ENCODE data around the gene DDAH1. TPM values are rescaled to one million over a fixed set of nuclear protein-coding genes. Genes with fewer than 3 reads are reported as not detected.

The DDAH1 gene
- total and polyA plus RNA-seq, 2 of the 8 experiments (the other 6 are each of a cell fraction or from before 2014, with no cell fraction given) = 22.8 to 54.5 TPM

DNA sequence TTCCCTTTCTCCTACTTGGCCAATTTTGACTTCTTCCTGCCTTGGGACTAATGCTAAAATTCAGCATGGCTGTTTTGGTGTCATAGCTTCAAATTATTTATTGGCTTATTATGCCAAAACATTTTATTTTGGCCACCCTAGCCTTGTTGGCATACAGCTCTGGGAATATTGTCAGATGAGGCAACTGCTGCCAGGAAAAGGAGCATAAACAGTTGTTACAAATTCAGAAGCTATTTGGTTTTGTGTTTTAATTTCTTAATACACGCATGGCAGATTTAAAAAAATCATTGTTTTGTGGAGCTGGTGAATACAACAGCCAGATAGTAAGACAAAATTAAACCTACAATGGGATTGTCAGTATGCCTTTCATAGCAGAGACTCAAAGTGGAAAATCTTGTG lies 121.7 kb downstream of the DDAH1 start:
- peak overlapping the region; percentile 4 for H4K91ac ChIP-seq (replicated peaks; ENCODE audit: insufficient read length, low read length)
- H3K79me2 ChIP-seq (ENCODE audit: control insufficient read depth in 1 of 2, insufficient read depth in 2 of 2, low read length in 2 of 2) = no peaks in the 10 kb centered on the region
- no peaks in the 10 kb centered on the region for H3K27me3 ChIP-seq (replicated peaks in 1 of 4; ENCODE audit: control insufficient read depth in 3 of 4, extremely low read depth in 1 of 4, insufficient read depth in 3 of 4, low read length in 3 of 4)
- H3K18ac ChIP-seq (ENCODE audit: extremely low read depth, low read length) = 0 out of 2 replicates have a peak overlapping the region, but pooled peaks have one; percentile 4
- POLR2A ChIA-PET (ENCODE audit: partially characterized antibody) = interaction anchor here (0.8 to 1.6 kb wide), 4 partner anchors 10 to 242 kb away, joined by 3 to 15 read pairs (median 6); partner anchors contain the start of gene CCN1
- no peak overlapping the region for H4K8ac ChIP-seq (ENCODE audit: extremely low read depth, insufficient read depth, low read length)
- peak overlapping the region; percentile 96 for H2BK120ac ChIP-seq (replicated peaks; ENCODE audit: low read depth, low read length)
- no peak overlapping the region for H3K4ac ChIP-seq (replicated peaks; ENCODE audit: insufficient read length, low read depth, low read length)
- no peaks in the 10 kb centered on the region for H4K20me1 ChIP-seq (replicated peaks in 1 of 2; ENCODE audit: control insufficient read depth in 1 of 2, insufficient read depth in 2 of 2, low read length in 2 of 2)
- FAIRE-seq (no peak), DNase-seq (ENCODE audit: low read depth in 1 of 2, low spot score in 2 of 2) (no peak)
- no peak overlapping the region for H3K56ac ChIP-seq (replicated peaks; ENCODE audit: insufficient read length, low read depth, low read length)
- no peak overlapping the region for H3K4me2 ChIP-seq (ENCODE audit: insufficient read depth in 1 of 2, low read depth in 2 of 2, low read length in 2 of 2)
- no peak overlapping the region for H3K27ac ChIP-seq (ENCODE audit: low read depth, low read length)
- H4K5ac ChIP-seq (ENCODE audit: insufficient read length, low read depth, low read length) = peak overlapping the region; percentile 83
- 72% methylated on average over 1 of the region's 1 CpG; no CpG with 5 or more reads in 1 of the 2 experiments for WGBS, 2 experiments (ENCODE audit: extremely low coverage in 1 of 2, insufficient coverage in 1 of 2, insufficient read length in 1 of 2, insufficient replicate concordance in 2 of 2, low coverage in 1 of 2, low lambda C conversion rate in 2 of 2, missing lambda C conversion rate in 1 of 2)
- H2BK20ac ChIP-seq (ENCODE audit: low read length) = no peak overlapping the region; the same call in 1 of the 2 replicates
- H3K79me1 ChIP-seq (ENCODE audit: low read depth, low read length) = no peaks in the 10 kb centered on the region
- H3K14ac ChIP-seq (ENCODE audit: insufficient read length) = no peak overlapping the region
- H2BK15ac ChIP-seq (ENCODE audit: low read length) = no peak overlapping the region
- H3K23ac ChIP-seq (ENCODE audit: insufficient read length) = no peak overlapping the region
- H2BK5ac ChIP-seq (ENCODE audit: low read depth, low read length) = peak overlapping the region; percentile 76; the same call in 1 of the 2 replicates
- peaks cover 0 to 7% (median 2%) of the 10 kb centered on the region in 4 experiments; a peak in 3 of 7 replicates for H3K4me1 ChIP-seq (replicated peaks in 1 of 4; ENCODE audit: control insufficient read depth in 3 of 4, insufficient read depth in 4 of 4, low read length in 3 of 4)
- no peak overlapping the region for H3K9ac ChIP-seq (replicated peaks in 1 of 4; ENCODE audit: extremely low read depth in 1 of 4, low read depth in 3 of 4, low read length in 3 of 4)
- CTCF ChIA-PET (ENCODE audit: partially characterized antibody) = interaction anchor here (0.8 to 3.8 kb wide), 22 partner anchors 13 to 564 kb away, joined by 3 to 21 read pairs (median 6); partner anchors contain the start of gene CCN1
- H2AK5ac ChIP-seq (ENCODE audit: low read depth, low read length) = no peak overlapping the region
- H2BK12ac ChIP-seq (ENCODE audit: low read depth, low read length) = no peak overlapping the region
- no peak overlapping the region for H3K4me3 ChIP-seq (ENCODE audit: extremely low read depth in 1 of 4, insufficient read depth in 2 of 4, low read depth in 3 of 4, low read length in 4 of 4)
- H3K36me3 ChIP-seq (ENCODE audit: control insufficient read depth in 2 of 4, insufficient read depth in 4 of 4, low read length in 3 of 4) = no peaks in the 10 kb centered on the region
- H3K9me3 ChIP-seq (ENCODE audit: insufficient read depth in 2 of 2, low read depth in 1 of 2, low read length in 1 of 2) = no peaks in the 10 kb centered on the region; a peak in 1 of 4 replicates
- H3K23me2 ChIP-seq (ENCODE audit: low read depth, low read length) = no peaks in the 10 kb centered on the region
- no peak overlapping the region for H2AFZ ChIP-seq (ENCODE audit: low read length)
- no peak for TF ChIP-seq SIX5 (IDR thresholded peaks at IDR 0.05; ENCODE audit: low read depth, low read length)
- TF ChIP-seq, protein P1, sequence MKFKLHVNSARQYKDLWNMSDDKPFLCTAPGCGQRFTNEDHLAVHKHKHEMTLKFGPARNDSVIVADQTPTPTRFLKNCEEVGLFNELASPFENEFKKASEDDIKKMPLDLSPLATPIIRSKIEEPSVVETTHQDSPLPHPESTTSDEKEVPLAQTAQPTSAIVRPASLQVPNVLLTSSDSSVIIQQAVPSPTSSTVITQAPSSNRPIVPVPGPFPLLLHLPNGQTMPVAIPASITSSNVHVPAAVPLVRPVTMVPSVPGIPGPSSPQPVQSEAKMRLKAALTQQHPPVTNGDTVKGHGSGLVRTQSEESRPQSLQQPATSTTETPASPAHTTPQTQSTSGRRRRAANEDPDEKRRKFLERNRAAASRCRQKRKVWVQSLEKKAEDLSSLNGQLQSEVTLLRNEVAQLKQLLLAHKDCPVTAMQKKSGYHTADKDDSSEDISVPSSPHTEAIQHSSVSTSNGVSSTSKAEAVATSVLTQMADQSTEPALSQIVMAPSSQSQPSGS (IDR thresholded peaks at IDR 0.05; ENCODE audit: low read length) = no peak
- TF ChIP-seq, protein P2, sequence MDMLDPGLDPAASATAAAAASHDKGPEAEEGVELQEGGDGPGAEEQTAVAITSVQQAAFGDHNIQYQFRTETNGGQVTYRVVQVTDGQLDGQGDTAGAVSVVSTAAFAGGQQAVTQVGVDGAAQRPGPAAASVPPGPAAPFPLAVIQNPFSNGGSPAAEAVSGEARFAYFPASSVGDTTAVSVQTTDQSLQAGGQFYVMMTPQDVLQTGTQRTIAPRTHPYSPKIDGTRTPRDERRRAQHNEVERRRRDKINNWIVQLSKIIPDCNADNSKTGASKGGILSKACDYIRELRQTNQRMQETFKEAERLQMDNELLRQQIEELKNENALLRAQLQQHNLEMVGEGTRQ (IDR thresholded peaks at IDR 0.05; ENCODE audit: low read length) = no peak
- TF ChIP-seq TCF12 (IDR thresholded peaks at IDR 0.05; ENCODE audit: low read depth, low read length) = no peak
- no peak for TF ChIP-seq BACH1 (IDR thresholded peaks at IDR 0.05; ENCODE audit: low read length)
- TF ChIP-seq EP300 (IDR thresholded peaks at IDR 0.05; ENCODE audit: borderline replicate concordance in 1 of 2, low read depth in 2 of 2, low read length in 2 of 2) = no peak
- TF ChIP-seq RFX5 (IDR thresholded peaks at IDR 0.05; ENCODE audit: borderline replicate concordance, low read depth, low read length) = no peak
- no peak for TF ChIP-seq POLR2A (IDR thresholded peaks at IDR 0.05; ENCODE audit: control extremely low read depth in 1 of 2, low read depth in 2 of 2, low read length in 2 of 2)
- no peak for TF ChIP-seq JUN (IDR thresholded peaks at IDR 0.05; ENCODE audit: low read depth, low read length)
- no peak for TF ChIP-seq RXRA (IDR thresholded peaks at IDR 0.05; ENCODE audit: insufficient read depth, low read depth, low read length)
- no peak for TF ChIP-seq CTBP2 (IDR thresholded peaks at IDR 0.05; ENCODE audit: borderline replicate concordance, insufficient read depth, insufficient read length, low read length)
